ENCODE data around the gene CCDC9. TPM values are rescaled to one million over a fixed set of nuclear protein-coding genes. Genes with fewer than 3 reads are reported as not detected.

The CCDC9 gene
- total and polyA plus RNA-seq, 2 of the 13 experiments (the other 11 are each of a cell fraction or from before 2014, with no cell fraction given) = 2.9 to 6.3 TPM

- no peak for TF ChIP-seq BCLAF1 (IDR thresholded peaks at IDR 0.05)
- TF ChIP-seq DNMT3B (CRISPR knock-in tag; conservative IDR thresholded peaks at IDR 0.05) = 0 out of 2 replicates have a peak, but pooled peaks have one; percentile 72
- peak; percentile 44 for TF ChIP-seq ZNF407 (CRISPR knock-in tag; IDR thresholded peaks at IDR 0.05; ENCODE audit: not compliant biosample characterization)
- no peak for TF ChIP-seq ELF4 (CRISPR knock-in tag; IDR thresholded peaks at IDR 0.05; ENCODE audit: borderline replicate concordance)
- no peak for TF ChIP-seq MIXL1 (CRISPR knock-in tag; IDR thresholded peaks at IDR 0.05)
- no peak for TF ChIP-seq REXO4 (CRISPR knock-in tag; IDR thresholded peaks at IDR 0.05; ENCODE audit: borderline replicate concordance)
- no peak; the same call in none of the 2 replicates for TF ChIP-seq ZNF350 (CRISPR knock-in tag; IDR thresholded peaks at IDR 0.05; ENCODE audit: borderline replicate concordance, low read depth)
- TF ChIP-seq SETDB1 (CRISPR knock-in tag; IDR thresholded peaks at IDR 0.05; ENCODE audit: borderline replicate concordance) = no peak
- peak; percentile 98 for TF ChIP-seq BHLHE40 (IDR thresholded peaks at IDR 0.05; ENCODE audit: low read length)
- TF ChIP-seq, protein P1, sequence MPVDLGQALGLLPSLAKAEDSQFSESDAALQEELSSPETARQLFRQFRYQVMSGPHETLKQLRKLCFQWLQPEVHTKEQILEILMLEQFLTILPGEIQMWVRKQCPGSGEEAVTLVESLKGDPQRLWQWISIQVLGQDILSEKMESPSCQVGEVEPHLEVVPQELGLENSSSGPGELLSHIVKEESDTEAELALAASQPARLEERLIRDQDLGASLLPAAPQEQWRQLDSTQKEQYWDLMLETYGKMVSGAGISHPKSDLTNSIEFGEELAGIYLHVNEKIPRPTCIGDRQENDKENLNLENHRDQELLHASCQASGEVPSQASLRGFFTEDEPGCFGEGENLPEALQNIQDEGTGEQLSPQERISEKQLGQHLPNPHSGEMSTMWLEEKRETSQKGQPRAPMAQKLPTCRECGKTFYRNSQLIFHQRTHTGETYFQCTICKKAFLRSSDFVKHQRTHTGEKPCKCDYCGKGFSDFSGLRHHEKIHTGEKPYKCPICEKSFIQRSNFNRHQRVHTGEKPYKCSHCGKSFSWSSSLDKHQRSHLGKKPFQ (CRISPR knock-in tag; IDR thresholded peaks at IDR 0.05; ENCODE audit: insufficient replicate concordance) = peak; percentile 67
Measured at GRCh38 chr19:47231215-47232054, 24.9 kb upstream of the CCDC9 start (continued).
